ENCODE results near the gene ACTR1B.

Gene ACTR1B

GRCh38 chr2:97675430-97676113, 11.7 kb upstream of the ACTR1B start:
- TF ChIP-seq TAF1 (IDR thresholded peaks at IDR 0.05; ENCODE audit: borderline replicate concordance, insufficient read depth, low read length) (no peak), SIN3A (IDR thresholded peaks at IDR 0.05; ENCODE audit: borderline replicate concordance, insufficient read depth, low read length) (no peak), POLR2AphosphoS5 (IDR thresholded peaks at IDR 0.05; ENCODE audit: low read depth, low read length) (no peak), FOXP2 (optimal IDR thresholded peaks at IDR 0.05; ENCODE audit: borderline replicate concordance, extremely low read depth, extremely low read length, insufficient read depth) (no peak)
- TF ChIP-seq, protein P1, sequence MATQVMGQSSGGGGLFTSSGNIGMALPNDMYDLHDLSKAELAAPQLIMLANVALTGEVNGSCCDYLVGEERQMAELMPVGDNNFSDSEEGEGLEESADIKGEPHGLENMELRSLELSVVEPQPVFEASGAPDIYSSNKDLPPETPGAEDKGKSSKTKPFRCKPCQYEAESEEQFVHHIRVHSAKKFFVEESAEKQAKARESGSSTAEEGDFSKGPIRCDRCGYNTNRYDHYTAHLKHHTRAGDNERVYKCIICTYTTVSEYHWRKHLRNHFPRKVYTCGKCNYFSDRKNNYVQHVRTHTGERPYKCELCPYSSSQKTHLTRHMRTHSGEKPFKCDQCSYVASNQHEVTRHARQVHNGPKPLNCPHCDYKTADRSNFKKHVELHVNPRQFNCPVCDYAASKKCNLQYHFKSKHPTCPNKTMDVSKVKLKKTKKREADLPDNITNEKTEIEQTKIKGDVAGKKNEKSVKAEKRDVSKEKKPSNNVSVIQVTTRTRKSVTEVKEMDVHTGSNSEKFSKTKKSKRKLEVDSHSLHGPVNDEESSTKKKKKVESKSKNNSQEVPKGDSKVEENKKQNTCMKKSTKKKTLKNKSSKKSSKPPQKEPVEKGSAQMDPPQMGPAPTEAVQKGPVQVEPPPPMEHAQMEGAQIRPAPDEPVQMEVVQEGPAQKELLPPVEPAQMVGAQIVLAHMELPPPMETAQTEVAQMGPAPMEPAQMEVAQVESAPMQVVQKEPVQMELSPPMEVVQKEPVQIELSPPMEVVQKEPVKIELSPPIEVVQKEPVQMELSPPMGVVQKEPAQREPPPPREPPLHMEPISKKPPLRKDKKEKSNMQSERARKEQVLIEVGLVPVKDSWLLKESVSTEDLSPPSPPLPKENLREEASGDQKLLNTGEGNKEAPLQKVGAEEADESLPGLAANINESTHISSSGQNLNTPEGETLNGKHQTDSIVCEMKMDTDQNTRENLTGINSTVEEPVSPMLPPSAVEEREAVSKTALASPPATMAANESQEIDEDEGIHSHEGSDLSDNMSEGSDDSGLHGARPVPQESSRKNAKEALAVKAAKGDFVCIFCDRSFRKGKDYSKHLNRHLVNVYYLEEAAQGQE (IDR thresholded peaks at IDR 0.05; ENCODE audit: insufficient read depth in 1 of 2, low read depth in 2 of 2, low read length in 2 of 2): no peak

- TF ChIP-seq SIN3A (IDR thresholded peaks at IDR 0.05; ENCODE audit: borderline replicate concordance, insufficient read depth, low read length) (no peak), FOXP2 (optimal IDR thresholded peaks at IDR 0.05; ENCODE audit: borderline replicate concordance, extremely low read depth, extremely low read length, insufficient read depth) (no peak), TAF1 (IDR thresholded peaks at IDR 0.05; ENCODE audit: borderline replicate concordance, insufficient read depth, low read length) (no peak), POLR2AphosphoS5 (IDR thresholded peaks at IDR 0.05; ENCODE audit: low read depth, low read length) (no peak)
- TF ChIP-seq, protein P1 (IDR thresholded peaks at IDR 0.05; ENCODE audit: insufficient read depth in 1 of 2, low read depth in 2 of 2, low read length in 2 of 2): no peak
These were observed 10.1 kb upstream of the ACTR1B start for GRCh38 chr2:97673915-97674283.

GRCh38 chr2:97673182-97673914, 9.5 kb upstream of the ACTR1B start:
- TF ChIP-seq FOXP2 (optimal IDR thresholded peaks at IDR 0.05; ENCODE audit: borderline replicate concordance, extremely low read depth, extremely low read length, insufficient read depth) (no peak), TAF1 (IDR thresholded peaks at IDR 0.05; ENCODE audit: borderline replicate concordance, insufficient read depth, low read length) (no peak), SIN3A (IDR thresholded peaks at IDR 0.05; ENCODE audit: borderline replicate concordance, insufficient read depth, low read length) (no peak), POLR2AphosphoS5 (IDR thresholded peaks at IDR 0.05; ENCODE audit: low read depth, low read length) (no peak)
- TF ChIP-seq, protein P1 (IDR thresholded peaks at IDR 0.05; ENCODE audit: insufficient read depth in 1 of 2, low read depth in 2 of 2, low read length in 2 of 2): no peak

- TF ChIP-seq POLR2AphosphoS5 (IDR thresholded peaks at IDR 0.05; ENCODE audit: low read depth, low read length) (no peak), TAF1 (IDR thresholded peaks at IDR 0.05; ENCODE audit: borderline replicate concordance, insufficient read depth, low read length) (no peak), SIN3A (IDR thresholded peaks at IDR 0.05; ENCODE audit: borderline replicate concordance, insufficient read depth, low read length) (no peak), FOXP2 (optimal IDR thresholded peaks at IDR 0.05; ENCODE audit: borderline replicate concordance, extremely low read depth, extremely low read length, insufficient read depth) (no peak)
- TF ChIP-seq, protein P1 (IDR thresholded peaks at IDR 0.05; ENCODE audit: insufficient read depth in 1 of 2, low read depth in 2 of 2, low read length in 2 of 2): no peak
These were observed 7.7 kb upstream of the ACTR1B start for GRCh38 chr2:97671526-97671925.

Data from PFSK-1 (cell line).